ENCODE results near the gene ROGDI. TPM values are rescaled to one million over a fixed set of nuclear protein-coding genes. Genes with fewer than 3 reads are reported as not detected.

ROGDI gene
- total RNA-seq, 4 donors from 2014 or later = 9.8 to 16.1 (median 12.2) TPM

DNA sequence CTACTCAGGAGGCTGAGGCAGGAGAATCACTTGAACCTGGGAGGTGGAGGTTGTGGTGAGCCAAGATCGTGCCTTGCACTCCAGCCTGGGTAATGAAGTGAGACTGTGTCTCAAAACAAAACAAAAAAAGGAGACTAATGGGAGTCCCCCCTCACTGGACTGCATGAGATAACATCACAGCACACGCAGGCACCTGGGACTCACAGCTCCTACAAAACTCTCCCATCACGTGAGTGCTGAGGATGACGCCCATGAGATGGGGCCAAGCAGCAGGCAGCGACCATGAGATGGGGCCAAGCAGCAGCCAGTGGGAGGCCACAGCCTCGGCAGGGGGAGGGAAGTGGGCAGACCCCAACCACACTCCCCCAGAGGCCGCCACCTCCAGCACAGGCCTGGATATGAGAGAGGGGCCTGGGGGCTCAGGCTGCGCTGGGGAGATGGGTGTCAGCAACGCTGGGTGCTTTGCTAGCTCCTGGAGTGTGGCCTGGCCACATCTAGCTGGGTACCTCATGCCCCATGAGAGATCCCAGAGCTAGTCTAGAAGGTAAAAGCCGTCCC, 52.7 kb downstream of the ROGDI start:
- peaks cover 56% of the 10 kb centered on the region for H3K36me3 ChIP-seq

DNA sequence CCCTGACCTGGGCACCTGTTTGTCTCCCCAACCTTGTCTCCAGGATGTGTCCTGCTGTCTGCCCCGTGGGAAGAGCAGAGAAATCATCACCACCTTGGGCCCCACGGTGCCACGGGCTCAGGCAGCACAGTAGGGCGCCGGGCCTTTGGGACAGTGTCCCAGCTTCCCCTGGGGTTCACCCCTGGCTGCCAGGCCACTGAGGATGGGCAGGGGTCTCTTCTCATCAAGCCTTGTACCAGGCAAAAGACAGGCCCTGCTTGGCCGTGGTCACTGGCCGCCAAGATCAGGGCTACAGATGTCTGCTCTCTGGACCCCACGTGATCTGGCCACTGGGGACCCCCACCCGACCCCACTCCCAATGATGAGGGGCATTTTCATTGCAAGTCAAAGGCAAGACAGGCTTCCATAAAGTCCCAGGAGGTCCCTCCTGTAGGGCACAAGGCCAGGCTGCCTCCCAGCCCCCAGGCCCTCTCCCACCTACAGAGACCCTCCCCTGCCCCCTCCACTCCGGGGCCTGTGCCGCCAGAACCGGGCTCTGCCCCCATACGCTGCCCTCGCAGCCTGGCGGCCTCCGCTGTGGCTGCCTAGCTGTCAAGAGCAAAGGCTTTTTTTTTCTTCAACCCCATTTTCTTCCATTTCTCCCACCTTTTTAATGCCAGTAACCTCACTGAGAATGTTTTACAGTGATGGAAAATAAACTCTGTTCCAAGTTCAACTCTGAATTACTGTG, 53.6 kb downstream of the ROGDI start:
- Histone ChIP-seq H3K4me3 (no peak overlapping the region), H3K9me3 (no peaks in the 10 kb centered on the region), H3K36me3 (peaks cover 48% of the 10 kb centered on the region), H3K27ac (no peak overlapping the region), H3K27me3 (no peaks in the 10 kb centered on the region), H3K4me1 (peaks cover 7% of the 10 kb centered on the region)
- 85% methylated on average over 12 of the region's 16 CpGs for WGBS
- DNase-seq (ENCODE audit: low spot score in 2 of 2) = no peak
- TF ChIP-seq POLR2A (IDR thresholded peaks at IDR 0.05) (no peak), EP300 (IDR thresholded peaks at IDR 0.05) (no peak), POLR2AphosphoS5 (IDR thresholded peaks at IDR 0.05) (no peak)

More for the DNA sequence above, 52.7 kb downstream of the ROGDI start:
- Histone ChIP-seq H3K4me1 (peaks cover 7% of the 10 kb centered on the region), H3K27ac (no peak overlapping the region), H3K9me3 (no peaks in the 10 kb centered on the region), H3K27me3 (no peaks in the 10 kb centered on the region), H3K4me3 (no peak overlapping the region)
- no peak for DNase-seq (ENCODE audit: low spot score in 2 of 2)
- TF ChIP-seq POLR2A (IDR thresholded peaks at IDR 0.05) (no peak), EP300 (IDR thresholded peaks at IDR 0.05) (no peak), POLR2AphosphoS5 (IDR thresholded peaks at IDR 0.05) (no peak)
- TF ChIP-seq, protein P1, sequence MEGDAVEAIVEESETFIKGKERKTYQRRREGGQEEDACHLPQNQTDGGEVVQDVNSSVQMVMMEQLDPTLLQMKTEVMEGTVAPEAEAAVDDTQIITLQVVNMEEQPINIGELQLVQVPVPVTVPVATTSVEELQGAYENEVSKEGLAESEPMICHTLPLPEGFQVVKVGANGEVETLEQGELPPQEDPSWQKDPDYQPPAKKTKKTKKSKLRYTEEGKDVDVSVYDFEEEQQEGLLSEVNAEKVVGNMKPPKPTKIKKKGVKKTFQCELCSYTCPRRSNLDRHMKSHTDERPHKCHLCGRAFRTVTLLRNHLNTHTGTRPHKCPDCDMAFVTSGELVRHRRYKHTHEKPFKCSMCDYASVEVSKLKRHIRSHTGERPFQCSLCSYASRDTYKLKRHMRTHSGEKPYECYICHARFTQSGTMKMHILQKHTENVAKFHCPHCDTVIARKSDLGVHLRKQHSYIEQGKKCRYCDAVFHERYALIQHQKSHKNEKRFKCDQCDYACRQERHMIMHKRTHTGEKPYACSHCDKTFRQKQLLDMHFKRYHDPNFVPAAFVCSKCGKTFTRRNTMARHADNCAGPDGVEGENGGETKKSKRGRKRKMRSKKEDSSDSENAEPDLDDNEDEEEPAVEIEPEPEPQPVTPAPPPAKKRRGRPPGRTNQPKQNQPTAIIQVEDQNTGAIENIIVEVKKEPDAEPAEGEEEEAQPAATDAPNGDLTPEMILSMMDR (IDR thresholded peaks at IDR 0.05) = no peak
- WGBS = 91% methylated on average over 10 of the region's 10 CpGs

DNA sequence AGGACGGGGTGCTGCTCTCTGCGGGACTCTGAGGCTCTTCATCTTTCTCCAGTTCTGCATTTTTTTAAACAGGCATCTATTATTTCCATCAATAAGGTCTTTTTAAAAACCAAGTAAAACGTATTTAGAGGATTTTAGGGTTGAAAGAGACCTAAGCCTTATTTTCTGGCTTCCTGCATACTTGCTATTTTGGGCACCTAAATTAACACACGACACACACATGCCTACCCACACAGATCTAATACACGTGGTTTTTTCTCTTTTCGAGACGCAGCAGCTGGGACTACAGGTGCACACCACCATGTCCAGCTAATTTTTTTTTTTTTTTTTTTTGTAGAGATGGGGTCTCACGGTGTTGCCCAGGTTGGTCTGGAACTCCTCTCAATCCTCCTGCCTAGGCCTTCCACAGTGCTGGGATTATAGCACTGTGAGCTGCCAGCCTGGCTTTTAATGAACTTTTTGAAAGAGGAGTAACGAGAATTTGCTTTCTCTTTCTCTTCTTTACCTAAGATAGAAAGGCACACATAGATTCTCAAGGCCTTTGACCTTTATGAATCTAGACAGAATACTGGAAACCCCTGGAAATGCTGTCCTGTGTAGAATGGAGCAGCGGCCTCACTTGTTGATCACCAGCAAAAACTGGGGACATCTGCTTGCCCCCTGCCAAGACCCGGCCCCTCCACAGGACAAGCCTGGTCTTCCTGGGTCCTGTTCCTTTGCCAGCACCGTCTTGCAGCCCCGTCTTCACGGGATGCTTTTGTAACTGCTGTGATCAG, 54.3 kb downstream of the ROGDI start:
- no peaks in the 10 kb centered on the region for H3K27me3 ChIP-seq
- H3K9me3 ChIP-seq = no peaks in the 10 kb centered on the region
- H3K4me1 ChIP-seq = peaks cover 13% of the 10 kb centered on the region
- DNase-seq (ENCODE audit: low spot score in 2 of 2) = no peak
- no peak overlapping the region for H3K4me3 ChIP-seq
- WGBS = 76% methylated on average over 14 of the region's 14 CpGs
- H3K27ac ChIP-seq = no peak overlapping the region
- TF ChIP-seq POLR2A (IDR thresholded peaks at IDR 0.05) (no peak), EP300 (IDR thresholded peaks at IDR 0.05) (no peak), POLR2AphosphoS5 (IDR thresholded peaks at IDR 0.05) (no peak)
- TF ChIP-seq, protein P1 (IDR thresholded peaks at IDR 0.05) = no peak
- peaks cover 40% of the 10 kb centered on the region for H3K36me3 ChIP-seq

DNA sequence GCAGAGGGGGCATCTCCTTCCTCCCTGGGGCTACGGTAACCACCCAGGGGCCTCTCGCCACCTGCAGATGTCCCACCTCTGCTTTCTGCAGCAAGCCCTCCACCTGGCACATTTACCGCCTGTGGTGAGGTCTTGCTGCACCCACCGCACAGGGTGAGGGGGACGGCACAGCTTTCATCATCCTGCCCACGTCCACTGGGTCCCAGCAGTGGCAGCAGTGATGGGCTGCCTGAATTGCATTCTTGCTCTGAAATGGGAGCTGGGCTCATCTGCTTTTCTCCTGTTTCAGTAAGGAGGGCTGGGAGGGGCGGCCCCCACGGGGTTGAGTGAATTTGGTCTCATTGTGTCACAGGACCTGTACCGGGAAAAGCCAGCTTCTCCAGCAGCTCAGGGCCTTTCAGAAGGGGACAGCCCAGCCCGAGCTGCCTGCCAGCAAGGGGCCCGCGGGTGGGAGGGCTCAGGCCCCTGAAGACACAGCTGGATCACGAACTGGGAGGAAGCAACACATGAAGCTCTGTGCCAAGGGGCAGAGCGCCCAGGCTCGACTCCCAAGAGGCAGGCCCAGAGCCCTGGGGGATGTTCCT, 55.4 kb downstream of the ROGDI start:
- H3K27me3 ChIP-seq = no peaks in the 10 kb centered on the region
- no peak overlapping the region for H3K27ac ChIP-seq
- TF ChIP-seq, protein P1 (IDR thresholded peaks at IDR 0.05) = no peak
- TF ChIP-seq EP300 (IDR thresholded peaks at IDR 0.05) = no peak
- TF ChIP-seq POLR2A (IDR thresholded peaks at IDR 0.05) = no peak
- peaks cover 17% of the 10 kb centered on the region for H3K4me1 ChIP-seq
- peaks cover 30% of the 10 kb centered on the region for H3K36me3 ChIP-seq
- H3K9me3 ChIP-seq = no peaks in the 10 kb centered on the region
- no peak for DNase-seq (ENCODE audit: low spot score in 2 of 2)
- 41% methylated on average over 10 of the region's 15 CpGs for WGBS
- no peak overlapping the region for H3K4me3 ChIP-seq

Other genes starting within 250 kb of the ROGDI start
- gene C16orf96, start 246.3 kb downstream of the ROGDI start, total RNA-seq = 1 to 10 TPM in 1 of 4 donors, under 1 TPM in 3; 0.15 to 1.2 (median 0.33) TPM
- 10 to 100 TPM; 11.5 to 29.7 (median 15.2) TPM for gene UBALD1, start 187.7 kb downstream of the ROGDI start, total RNA-seq
- gene MGRN1, start 177.8 kb downstream of the ROGDI start, total RNA-seq = 10 to 100 TPM; 30.8 to 58.2 (median 44.8) TPM
- gene NUDT16L1, start 109.1 kb downstream of the ROGDI start, total RNA-seq = 10 to 100 TPM; 19.9 to 32.7 (median 24.6) TPM
- 10 to 100 TPM; 11.5 to 36.5 (median 20.0) TPM for gene ANKS3, start 68.4 kb downstream of the ROGDI start, total RNA-seq
- gene DNAAF8, start 68.1 kb downstream of the ROGDI start, total RNA-seq = 1 to 10 TPM in 2 of 4 donors, under 1 TPM in 1, not detected in 1; 0.36 to 1.7 (median 1.4) TPM
- 10 to 100 TPM in 2 of 4 donors, 1 to 10 TPM in 2; 7.9 to 17.6 (median 12.4) TPM for gene ZNF500, start 35.5 kb downstream of the ROGDI start, total RNA-seq
- gene SEPTIN12, start 14.3 kb downstream of the ROGDI start, total RNA-seq = not detected
- gene SMIM22, start 7.3 kb downstream of the ROGDI start, total RNA-seq = 10 to 100 TPM in 3 of 4 donors, not detected in 1; 10.1 to 20.9 (median 18.7) TPM
- gene GLYR1, start 44.7 kb upstream of the ROGDI start, total RNA-seq = 10 to 100 TPM; 42.2 to 76.0 (median 50.7) TPM
- 10 to 100 TPM; 25.7 to 43.9 (median 38.6) TPM for gene UBN1, start 44.8 kb upstream of the ROGDI start, total RNA-seq
- 100 to 1,000 TPM; 304 to 377 (median 350) TPM for gene PPL, start 134.5 kb upstream of the ROGDI start, total RNA-seq
- gene SEC14L5, start 155.7 kb upstream of the ROGDI start, total RNA-seq = 1 to 10 TPM; 1.0 to 1.8 (median 1.4) TPM
- gene NAGPA, start 231.3 kb upstream of the ROGDI start, total RNA-seq = 10 to 100 TPM; 25.3 to 35.1 (median 31.0) TPM

Data from suprapubic skin (tissue), 4 donors.